Breast epithelium (tissue), 3 donors: ENCODE results near the gene FITM2.

ENCODE experiments used
- POLR2A ChIP-seq: fragments of 450-650 bp; IDR thresholded peaks from one replicate; pipeline ENCODE4 v1.6.1; 2016; ENCODE audit warnings: antibody characterized with exemption, mild to moderate bottlenecking, moderate library complexity
- POLR2AphosphoS5 ChIP-seq, 3 donors: sonication (generic); formaldehyde crosslinking; IDR thresholded peaks; one replicate each; pipeline ENCODE4 v1.6.1; 2017; ENCODE audit warnings: antibody characterized with exemption in 3 of 3
- TF ChIP-seq, protein P1 (sequence below), 3 donors: fragments of 450-650 bp; IDR thresholded peaks; one replicate each; pipeline ENCODE4 v1.5.1; 2016 to 2017; ENCODE audit warnings: antibody characterized with exemption in 3 of 3, mild to moderate bottlenecking in 3 of 3, moderate library complexity in 3 of 3

DNA sequence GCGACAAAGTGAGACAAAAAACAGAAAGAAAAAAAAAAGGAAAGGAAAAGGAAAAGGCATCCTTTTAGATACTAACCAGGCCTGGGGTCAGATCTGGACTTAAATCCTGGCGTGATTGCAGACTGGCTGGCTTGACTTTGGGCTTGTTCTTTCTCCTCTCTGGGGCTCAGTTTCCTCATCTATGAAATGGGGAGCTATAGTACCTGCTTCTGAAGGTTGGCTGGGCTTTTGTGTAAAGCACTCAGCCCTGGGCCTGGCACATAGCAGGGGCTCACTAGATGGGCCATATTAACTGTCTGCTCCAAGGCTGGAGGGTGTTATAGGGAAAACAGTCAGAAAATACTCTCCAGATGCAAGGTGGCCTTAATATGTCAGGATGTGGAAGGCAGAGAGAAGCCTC, 24.7 kb upstream of the FITM2 start:
- TF ChIP-seq, protein P1, sequence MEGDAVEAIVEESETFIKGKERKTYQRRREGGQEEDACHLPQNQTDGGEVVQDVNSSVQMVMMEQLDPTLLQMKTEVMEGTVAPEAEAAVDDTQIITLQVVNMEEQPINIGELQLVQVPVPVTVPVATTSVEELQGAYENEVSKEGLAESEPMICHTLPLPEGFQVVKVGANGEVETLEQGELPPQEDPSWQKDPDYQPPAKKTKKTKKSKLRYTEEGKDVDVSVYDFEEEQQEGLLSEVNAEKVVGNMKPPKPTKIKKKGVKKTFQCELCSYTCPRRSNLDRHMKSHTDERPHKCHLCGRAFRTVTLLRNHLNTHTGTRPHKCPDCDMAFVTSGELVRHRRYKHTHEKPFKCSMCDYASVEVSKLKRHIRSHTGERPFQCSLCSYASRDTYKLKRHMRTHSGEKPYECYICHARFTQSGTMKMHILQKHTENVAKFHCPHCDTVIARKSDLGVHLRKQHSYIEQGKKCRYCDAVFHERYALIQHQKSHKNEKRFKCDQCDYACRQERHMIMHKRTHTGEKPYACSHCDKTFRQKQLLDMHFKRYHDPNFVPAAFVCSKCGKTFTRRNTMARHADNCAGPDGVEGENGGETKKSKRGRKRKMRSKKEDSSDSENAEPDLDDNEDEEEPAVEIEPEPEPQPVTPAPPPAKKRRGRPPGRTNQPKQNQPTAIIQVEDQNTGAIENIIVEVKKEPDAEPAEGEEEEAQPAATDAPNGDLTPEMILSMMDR (IDR thresholded peaks at IDR 0.05), result no peak
- TF ChIP-seq POLR2A (no peak), POLR2AphosphoS5 (IDR thresholded peaks at IDR 0.05) (no peak)
